ENCODE data around the gene FOXF1. TPM values are rescaled to one million over a fixed set of nuclear protein-coding genes. Genes with fewer than 3 reads are reported as not detected.

The FOXF1 gene
- total and polyA plus RNA-seq, 7 experiments from 2014 or later = not detected

- H3K36me3 Mint-ChIP-seq = peaks cover 0 to 3% (median 2%) of the 10 kb centered on the region in 5 donors
- no peak for ATAC-seq
- ChIA-PET CTCF (no interaction called here), POLR2A (no interaction called here)
- H3K4me1 ChIP-seq (ENCODE audit: control insufficient read depth in 2 of 2, insufficient read depth in 2 of 2, low read length in 2 of 2) = peaks cover 0 to 3% of the 10 kb centered on the region in 2 donors
- no peak overlapping the region for H3K27ac Mint-ChIP-seq
- no peak overlapping the region for H3K4me3 Mint-ChIP-seq
- no peak overlapping the region for H3K4me3 ChIP-seq (ENCODE audit: low read length)
- no peak overlapping the region for H3K27ac ChIP-seq (ENCODE audit: low read depth, low read length)
- H3K9me3 ChIP-seq (ENCODE audit: control insufficient read depth in 2 of 3, low read length in 3 of 3) = no peaks in the 10 kb centered on the region
- peaks cover 18 to 30% (median 26%) of the 10 kb centered on the region in 5 donors for H3K27me3 Mint-ChIP-seq
- DNase-seq = no peak
- peaks cover 0 to 9% (median 3%) of the 10 kb centered on the region in 7 donors for H3K4me1 Mint-ChIP-seq
- H3K9me3 Mint-ChIP-seq = peaks cover 0 to 11% (median 4%) of the 10 kb centered on the region in 11 donors
- no peaks in the 10 kb centered on the region for H3K36me3 ChIP-seq (ENCODE audit: control insufficient read depth in 2 of 3, insufficient read depth in 3 of 3, low read length in 3 of 3)
- intact Hi-C loops (cut with micrococcal nuclease) = loop anchor here in 1 of 2 donors (5.0 kb wide), 1 partner anchor 40 kb away; no protein-coding TSS in a partner anchor
- peaks cover 0 to 15% of the 10 kb centered on the region in 2 donors for H3K27me3 ChIP-seq (ENCODE audit: control insufficient read depth in 2 of 2, insufficient read depth in 2 of 2, low read length in 2 of 2)
These were observed 12.3 kb downstream of the FOXF1 start for GRCh38 chr16:86522634-86523033.

DNA sequence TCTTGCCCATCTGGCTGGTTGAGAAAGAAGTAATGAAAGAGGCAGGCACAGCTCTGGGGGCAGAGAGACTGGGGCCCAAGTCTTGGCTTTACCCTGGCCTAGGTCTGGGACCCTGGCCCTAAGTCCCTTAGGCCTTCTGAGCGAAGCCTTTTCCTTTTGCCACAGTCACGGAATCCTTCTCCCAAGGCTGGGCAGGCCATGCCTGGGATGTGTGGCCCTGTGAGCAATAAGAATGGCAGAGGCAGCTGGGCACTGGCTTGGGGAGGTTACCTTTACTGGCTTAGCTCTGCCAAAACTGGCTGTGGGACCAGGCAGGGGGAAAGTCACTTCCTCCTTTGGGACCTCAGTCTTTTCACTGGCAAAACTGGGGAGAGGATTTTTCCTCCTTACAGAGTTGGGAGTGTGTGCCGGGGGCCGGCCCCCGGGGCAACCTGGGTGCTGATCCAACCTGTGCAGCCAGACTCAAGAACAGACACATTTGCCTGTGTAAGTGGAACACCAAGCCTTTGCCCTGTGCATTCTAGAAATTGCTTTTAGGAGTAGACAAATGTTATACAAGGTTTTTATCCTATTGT lies 12.9 kb downstream of the FOXF1 start:
- Histone ChIP-seq H3K4me1 (ENCODE audit: control insufficient read depth in 2 of 2, insufficient read depth in 2 of 2, low read length in 2 of 2) (peaks cover 0 to 3% of the 10 kb centered on the region in 2 donors), H3K9me3 (ENCODE audit: control insufficient read depth in 2 of 3, low read length in 3 of 3) (no peaks in the 10 kb centered on the region), H3K27ac (ENCODE audit: low read depth, low read length) (no peak overlapping the region), H3K4me3 (ENCODE audit: low read length) (no peak overlapping the region), H3K36me3 (ENCODE audit: control insufficient read depth in 2 of 3, insufficient read depth in 3 of 3, low read length in 3 of 3) (no peaks in the 10 kb centered on the region), H3K27me3 (ENCODE audit: control insufficient read depth in 2 of 2, insufficient read depth in 2 of 2, low read length in 2 of 2) (peaks cover 0 to 15% of the 10 kb centered on the region in 2 donors)
- peaks cover 0 to 9% (median 3%) of the 10 kb centered on the region in 7 donors for H3K4me1 Mint-ChIP-seq
- intact Hi-C loops (cut with micrococcal nuclease) = loop anchor here in 1 of 2 donors (5.0 kb wide), 1 partner anchor 39 kb away; no protein-coding TSS in a partner anchor
- peaks cover 0 to 11% (median 5%) of the 10 kb centered on the region in 11 donors for H3K9me3 Mint-ChIP-seq
- peaks cover 0 to 5% (median 3%) of the 10 kb centered on the region in 5 donors for H3K36me3 Mint-ChIP-seq
- no peak overlapping the region for H3K27ac Mint-ChIP-seq
- ATAC-seq = no peak
- no peak overlapping the region for H3K4me3 Mint-ChIP-seq
- H3K27me3 Mint-ChIP-seq = peaks cover 12 to 25% (median 20%) of the 10 kb centered on the region in 5 donors
- POLR2A ChIA-PET = no interaction called here
- CTCF ChIA-PET = no interaction called here
- DNase-seq = no peak

DNA sequence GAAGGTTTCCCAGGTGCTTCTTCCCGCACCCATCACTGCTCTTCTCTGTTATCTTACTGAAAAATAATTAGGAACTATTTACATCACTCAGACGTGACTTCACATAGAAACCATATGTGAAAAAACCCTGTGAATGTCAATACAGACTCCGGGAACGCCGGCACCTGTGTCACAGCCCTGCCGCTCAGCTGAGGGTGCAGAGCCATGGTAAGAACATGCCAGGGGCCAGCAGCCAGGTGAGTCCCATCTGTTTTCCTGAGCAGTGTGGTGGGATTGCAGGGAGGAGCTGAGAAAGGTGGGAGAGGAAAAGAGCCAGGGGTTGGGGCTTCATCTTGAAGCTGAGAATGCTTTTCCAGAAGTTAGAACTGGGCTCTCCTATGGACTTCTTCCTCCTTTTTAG lies 13.7 kb downstream of the FOXF1 start:
- H3K27me3 Mint-ChIP-seq = peaks cover 5 to 21% (median 13%) of the 10 kb centered on the region in 5 donors
- intact Hi-C loops (cut with micrococcal nuclease) = loop anchor here in 1 of 2 donors (5.0 kb wide), 1 partner anchor 38 kb away; no protein-coding TSS in a partner anchor
- no peak for ATAC-seq

GRCh38 chr16:86525696-86526095 lies 15.4 kb downstream of the FOXF1 start:
- H3K27me3 ChIP-seq (ENCODE audit: control insufficient read depth in 2 of 2, insufficient read depth in 2 of 2, low read length in 2 of 2) = peaks cover 0 to under 1% of the 10 kb centered on the region in 2 donors
- H3K4me3 ChIP-seq (ENCODE audit: low read length) = no peak overlapping the region
- Mint-ChIP-seq H3K4me3 (no peak overlapping the region), H3K4me1 (no peaks in the 10 kb centered on the region), H3K9me3 (peaks cover 0 to 11% (median 6%) of the 10 kb centered on the region in 11 donors), H3K27me3 (peaks cover 0 to 8% (median 4%) of the 10 kb centered on the region in 5 donors), H3K36me3 (peaks cover 0 to 22% (median 4%) of the 10 kb centered on the region in 5 donors), H3K27ac (peak overlapping the region in 1 of 9 donors; percentile 5)
- ChIA-PET CTCF (no interaction called here), POLR2A (no interaction called here)
- no peak overlapping the region for H3K27ac ChIP-seq (ENCODE audit: low read depth, low read length)
- intact Hi-C loops (cut with micrococcal nuclease) = no loop called here
- peaks cover 0 to 2% (median 0%) of the 10 kb centered on the region in 3 experiments for H3K36me3 ChIP-seq (ENCODE audit: control insufficient read depth in 2 of 3, insufficient read depth in 3 of 3, low read length in 3 of 3)
- no peaks in the 10 kb centered on the region for H3K4me1 ChIP-seq (ENCODE audit: control insufficient read depth in 2 of 2, insufficient read depth in 2 of 2, low read length in 2 of 2)
- H3K9me3 ChIP-seq (ENCODE audit: control insufficient read depth in 2 of 3, low read length in 3 of 3) = no peaks in the 10 kb centered on the region
- DNase-seq = no peak
- no peak for ATAC-seq

More for the DNA sequence above, 13.7 kb downstream of the FOXF1 start:
- no peaks in the 10 kb centered on the region for H3K9me3 ChIP-seq (ENCODE audit: control insufficient read depth in 2 of 3, low read length in 3 of 3)
- H3K4me1 Mint-ChIP-seq = peaks cover 0 to 9% (median 3%) of the 10 kb centered on the region in 7 donors
- H3K9me3 Mint-ChIP-seq = peaks cover 0 to 11% (median 5%) of the 10 kb centered on the region in 11 donors
- H3K36me3 Mint-ChIP-seq = peaks cover 0 to 11% (median 3%) of the 10 kb centered on the region in 5 donors
- H3K27ac Mint-ChIP-seq = no peak overlapping the region
- POLR2A ChIA-PET = no interaction called here
- H3K4me3 ChIP-seq (ENCODE audit: low read length) = no peak overlapping the region
- H3K36me3 ChIP-seq (ENCODE audit: control insufficient read depth in 2 of 3, insufficient read depth in 3 of 3, low read length in 3 of 3) = no peaks in the 10 kb centered on the region
- H3K27me3 ChIP-seq (ENCODE audit: control insufficient read depth in 2 of 2, insufficient read depth in 2 of 2, low read length in 2 of 2) = peaks cover 0 to 15% of the 10 kb centered on the region in 2 donors
- no peak overlapping the region for H3K27ac ChIP-seq (ENCODE audit: low read depth, low read length)
- peaks cover 0 to 3% of the 10 kb centered on the region in 2 donors for H3K4me1 ChIP-seq (ENCODE audit: control insufficient read depth in 2 of 2, insufficient read depth in 2 of 2, low read length in 2 of 2)
- CTCF ChIA-PET = no interaction called here
- no peak for DNase-seq
- H3K4me3 Mint-ChIP-seq = no peak overlapping the region

GRCh38 chr16:86527366-86527765 lies 17.0 kb downstream of the FOXF1 start:
- intact Hi-C loops (cut with micrococcal nuclease) = no loop called here
- Histone ChIP-seq H3K27ac (ENCODE audit: low read depth, low read length) (no peak overlapping the region), H3K27me3 (ENCODE audit: control insufficient read depth in 2 of 2, insufficient read depth in 2 of 2, low read length in 2 of 2) (no peaks in the 10 kb centered on the region), H3K4me3 (ENCODE audit: low read length) (no peak overlapping the region), H3K36me3 (ENCODE audit: control insufficient read depth in 2 of 3, insufficient read depth in 3 of 3, low read length in 3 of 3) (peaks cover 0 to 18% (median 0%) of the 10 kb centered on the region in 3 experiments), H3K9me3 (ENCODE audit: control insufficient read depth in 2 of 3, low read length in 3 of 3) (no peaks in the 10 kb centered on the region), H3K4me1 (ENCODE audit: control insufficient read depth in 2 of 2, insufficient read depth in 2 of 2, low read length in 2 of 2) (no peaks in the 10 kb centered on the region)
- ChIA-PET CTCF (no interaction called here), POLR2A (no interaction called here)
- ATAC-seq = no peak
- no peak overlapping the region for H3K27ac Mint-ChIP-seq
- peaks cover 0 to 24% (median 4%) of the 10 kb centered on the region in 5 donors for H3K36me3 Mint-ChIP-seq
- no peak overlapping the region for H3K4me3 Mint-ChIP-seq
- no peaks in the 10 kb centered on the region for H3K4me1 Mint-ChIP-seq
- no peak for DNase-seq
- peaks cover 0 to 11% (median 6%) of the 10 kb centered on the region in 11 donors for H3K9me3 Mint-ChIP-seq
- no peaks in the 10 kb centered on the region for H3K27me3 Mint-ChIP-seq

GRCh38 chr16:86528061-86528929 lies 18.0 kb downstream of the FOXF1 start:
- intact Hi-C loops (cut with micrococcal nuclease) = no loop called here
- CTCF ChIA-PET = no interaction called here
- no peaks in the 10 kb centered on the region for H3K4me1 ChIP-seq (ENCODE audit: control insufficient read depth in 2 of 2, insufficient read depth in 2 of 2, low read length in 2 of 2)
- no peaks in the 10 kb centered on the region for H3K27me3 ChIP-seq (ENCODE audit: control insufficient read depth in 2 of 2, insufficient read depth in 2 of 2, low read length in 2 of 2)
- Mint-ChIP-seq H3K9me3 (peaks cover 0 to 11% (median 3%) of the 10 kb centered on the region in 11 donors), H3K4me3 (no peak overlapping the region), H3K36me3 (peaks cover 0 to 28% (median 4%) of the 10 kb centered on the region in 5 donors), H3K27me3 (no peaks in the 10 kb centered on the region), H3K27ac (no peak overlapping the region), H3K4me1 (no peaks in the 10 kb centered on the region)
- H3K4me3 ChIP-seq (ENCODE audit: low read length) = no peak overlapping the region
- peaks cover 0 to 23% (median 5%) of the 10 kb centered on the region in 3 experiments for H3K36me3 ChIP-seq (ENCODE audit: control insufficient read depth in 2 of 3, insufficient read depth in 3 of 3, low read length in 3 of 3)
- POLR2A ChIA-PET = no interaction called here
- ATAC-seq (no peak), DNase-seq (no peak)
- H3K9me3 ChIP-seq (ENCODE audit: control insufficient read depth in 2 of 3, low read length in 3 of 3) = no peaks in the 10 kb centered on the region
- H3K27ac ChIP-seq (ENCODE audit: low read depth, low read length) = no peak overlapping the region

Data from naive thymus-derived CD4-positive, alpha-beta T cell (primary cell).